K562 (cell line): ENCODE measurements around the gene C2CD2. TPM values are rescaled to one million over a fixed set of nuclear protein-coding genes. Genes with fewer than 3 reads are reported as not detected.
A peak's percentile ranks its signal among the peaks of the same experiment; 100 is the strongest.

Experiments used
- ATAC-seq: fragments of 200-7000 bp; cut with Tn5 transposase; 3 replicates; pipeline ENCODE4 v1.9.1; 2020; ENCODE audit warnings: moderate library complexity
- BruUV-seq: library from RNA; stranded (reverse); fragments of 400-500 nt; replicated peaks from 2 replicates; lab custom pipeline; 2021; lab: Mats Ljungman, UMichigan
- CTCF ChIA-PET: fragments of 300-600 bp; formaldehyde crosslinking; extraction: SDS; loops from one replicate; lab custom pipeline; 2021; ENCODE audit warnings: low intra/inter-chr PET ratio; lab: Yijun Ruan, JAX
- POLR2A ChIA-PET: fragments of 300-600, 350-650 bp; sonication (Branson Sonifier 250); formaldehyde crosslinking; extraction: SDS; loops from one replicate; lab custom pipeline; 2021; ENCODE audit warnings: antibody characterized with exemption, inconsistent platforms; lab: Yijun Ruan, JAX
- DNase-seq, 4 experiments: peaks; one replicate each; pipeline versions ENCODE4 v3.0.0 to v3.0.0-alpha.2; 2011 to 2018; ENCODE audit warnings: low spot score in 3 of 4, mixed read lengths in 3 of 4; ENCODE audit errors: extremely low read depth in 1 of 4
- FAIRE-seq: peaks from 2 replicates; lab custom pipeline; 2011; peaks lifted over from hg19 to GRCh38; lab: Jason Lieb, UNC
- H2AFZ ChIP-seq: 2 replicates; pipeline ENCODE4 v1.6.0; 2011; ENCODE audit warnings: low read depth, low read length, control low read depth, inconsistent platforms
- H3K27ac ChIP-seq: fragments of 200-600 bp; 3 replicates; pipeline ENCODE4 v1.8.0; 2011; ENCODE audit warnings: low read depth, mild to moderate bottlenecking, control low read depth, inconsistent platforms, low read length, moderate library complexity, mixed read lengths; ENCODE audit errors: extremely low read depth
- H3K27me3 ChIP-seq, 2 experiments: fragments of 300-600 bp in 1 of 2; 2 replicates in 1 of 2; 3 replicates in 1 of 2; pipeline versions ENCODE4 v1.6.0 to v1.8.0; 2011; ENCODE audit warnings: inconsistent platforms in 2 of 2, low read length in 2 of 2, mild to moderate bottlenecking in 1 of 2, mixed read lengths in 1 of 2, moderate library complexity in 1 of 2; ENCODE audit not compliant: control insufficient read depth in 2 of 2, insufficient read depth in 2 of 2
- H3K36me3 ChIP-seq: fragments of 300-600 bp; 3 replicates; pipeline ENCODE4 v1.8.0; 2011; ENCODE audit warnings: mild to moderate bottlenecking, low read length, inconsistent platforms; ENCODE audit not compliant: control insufficient read depth, insufficient read depth
- H3K4me1 ChIP-seq, 2 experiments: fragments of 200-600 bp in 1 of 2; replicated peaks in 1 of 2; 2 replicates in 1 of 2; 3 replicates in 1 of 2; pipeline versions ENCODE4 v1.5.1 to v1.8.0; 2011; ENCODE audit warnings: inconsistent platforms in 2 of 2, low read length in 2 of 2, mild to moderate bottlenecking in 1 of 2, mixed read lengths in 1 of 2, moderate library complexity in 1 of 2; ENCODE audit not compliant: control insufficient read depth in 2 of 2, insufficient read depth in 2 of 2
- H3K4me2 ChIP-seq: 2 replicates; pipeline ENCODE4 v1.6.1; 2011; ENCODE audit warnings: low read length, control low read depth, inconsistent platforms, mixed read lengths; ENCODE audit not compliant: insufficient read depth
- H3K4me3 ChIP-seq: fragments of 200-600 bp; sonication (generic), shearing (Covaris generic); 2 replicates; pipeline ENCODE4 v1.5.1; 2016; ENCODE audit warnings: control low read depth, inconsistent platforms
- H3K79me2 ChIP-seq: fragments of 200-600 bp; 3 replicates; pipeline ENCODE4 v1.8.0; 2011; ENCODE audit warnings: low read length, inconsistent platforms; ENCODE audit not compliant: control insufficient read depth, insufficient read depth
- H3K9ac ChIP-seq, 2 experiments: 2 replicates each; pipeline versions ENCODE4 v1.6.0 to v1.6.1; 2011; ENCODE audit warnings: low read depth in 2 of 2, low read length in 2 of 2, control low read depth in 1 of 2, inconsistent platforms in 1 of 2, mild to moderate bottlenecking in 1 of 2, mixed read lengths in 1 of 2; ENCODE audit not compliant: insufficient read depth in 1 of 2
- H3K9me1 ChIP-seq: one replicate; pipeline ENCODE4 v1.6.0; 2011; ENCODE audit warnings: inconsistent platforms, mild to moderate bottlenecking, low read length, moderate library complexity; ENCODE audit not compliant: control insufficient read depth, insufficient read depth
- H3K9me3 ChIP-seq: replicated peaks from 2 replicates; pipeline ENCODE4 v1.5.1; 2011; ENCODE audit warnings: low read depth, low read length, inconsistent platforms; ENCODE audit not compliant: control insufficient read depth, insufficient read depth
- H4K20me1 ChIP-seq: replicated peaks from 2 replicates; pipeline ENCODE4 v1.6.1; 2011; ENCODE audit warnings: low read length, inconsistent platforms, mixed read lengths; ENCODE audit not compliant: control insufficient read depth, insufficient read depth
- ARID3B ChIP-seq: fragments of 250-450 bp; sonication (Bioruptor Pico); IDR thresholded peaks from 2 replicates; pipeline ENCODE4 v1.4.0; 2020; ENCODE audit warnings: borderline replicate concordance
- E2F1 ChIP-seq: sonication (generic); formaldehyde crosslinking; IDR thresholded peaks from 2 replicates; pipeline ENCODE4 v1.8.1; 2023; ENCODE audit warnings: mild to moderate bottlenecking, missing genetic modification reagents, moderate library complexity
- E2F6 ChIP-seq, 2 experiments: IDR thresholded peaks; 2 replicates each; pipeline ENCODE4 v1.6.1; 2011; ENCODE audit warnings: borderline replicate concordance in 1 of 2, control low read depth in 1 of 2, low read depth in 1 of 2, low read length in 1 of 2, mild to moderate bottlenecking in 1 of 2, mixed read lengths in 1 of 2, moderate library complexity in 1 of 2; ENCODE audit not compliant: insufficient read depth in 1 of 2, insufficient read length in 1 of 2, poor library complexity in 1 of 2, severe bottlenecking in 1 of 2; ENCODE audit errors: extremely low read depth in 1 of 2
- ELF2 ChIP-seq: fragments of 250-450 bp; sonication (Bioruptor Pico); IDR thresholded peaks from 2 replicates; pipeline ENCODE4 v1.5.0; 2021; ENCODE audit warnings: mild to moderate bottlenecking
- HMGXB4 ChIP-seq: sonication (generic); formaldehyde crosslinking; IDR thresholded peaks from 2 replicates; pipeline ENCODE4 v1.8.1; 2023; ENCODE audit warnings: mild to moderate bottlenecking, missing genetic modification reagents
- KDM5B ChIP-seq: fragments of 200-600 bp; sonication (generic); IDR thresholded peaks from 2 replicates; pipeline ENCODE4 v1.6.1; 2012; ENCODE audit warnings: low read depth, mild to moderate bottlenecking, moderate library complexity, low read length, control low read depth, inconsistent platforms; ENCODE audit not compliant: insufficient replicate concordance
- KLF10 ChIP-seq: fragments of 250-450 bp; sonication (Bioruptor Pico); IDR thresholded peaks from 2 replicates; pipeline ENCODE4 v1.6.1; 2021; ENCODE audit warnings: matching md5 sums
- MAFF ChIP-seq: IDR thresholded peaks from 2 replicates; pipeline ENCODE4 v1.6.1; 2012; ENCODE audit warnings: low read length, improper control_type of control experiment
- MAFG ChIP-seq: fragments of 450-650 bp; conservative IDR thresholded peaks from 2 replicates; pipeline ENCODE4 v1.6.1; 2016; ENCODE audit warnings: missing genetic modification characterization, missing compliant biosample characterization
- MAFK ChIP-seq: IDR thresholded peaks from 2 replicates; pipeline ENCODE4 v1.6.1; 2011; ENCODE audit warnings: low read length, improper control_type of control experiment
- SP2 ChIP-seq: IDR thresholded peaks from 2 replicates; pipeline ENCODE4 v1.6.1; 2011; ENCODE audit warnings: mild to moderate bottlenecking, low read depth, low read length, moderate library complexity; ENCODE audit not compliant: poor library complexity, severe bottlenecking; ENCODE audit errors: extremely low read depth
- ZNF224 ChIP-seq: sonication (generic); formaldehyde crosslinking; IDR thresholded peaks from 2 replicates; pipeline ENCODE4 v1.8.0; 2022; ENCODE audit warnings: mild to moderate bottlenecking, missing genetic modification reagents
- ZNF316 ChIP-seq: fragments of 450-650 bp; IDR thresholded peaks from 2 replicates; pipeline ENCODE4 v1.6.1; 2016
- ZNF589 ChIP-seq: fragments of 200-800 bp; sonication (Bioruptor generic); IDR thresholded peaks from 2 replicates; pipeline ENCODE4 v1.6.1; 2016; ENCODE audit warnings: low read depth, missing genetic modification characterization, missing compliant biosample characterization
- ZZZ3 ChIP-seq: fragments of 450-650 bp; IDR thresholded peaks from 2 replicates; pipeline ENCODE4 v1.6.1; 2016; ENCODE audit warnings: antibody characterized with exemption, mild to moderate bottlenecking, moderate library complexity
- WGBS: fragments of 100-300 bp; shearing (Covaris generic); methylation state at CpG from one replicate; pipeline ENCODE4 v1.1.6; 2016; ENCODE audit warnings: low coverage, mixed read lengths; ENCODE audit not compliant: insufficient coverage; ENCODE audit errors: missing lambda C conversion rate; 5-methylcytosine and 5-hydroxymethylcytosine counted together
- in situ Hi-C: fragments of 300-500 bp; cut with MboI; formaldehyde crosslinking; loops from 4 replicates; pipeline ENCODE4 v1.15.0; 2018; ENCODE audit warnings: inconsistent platforms, mixed read lengths
- intact Hi-C: fragments of 100-400 bp; cut with micrococcal nuclease; formaldehyde crosslinking; loops from 2 replicates; pipeline ENCODE4 v1.14.2; 2022
- polyA plus RNA-seq, 8 experiments: library from polyadenylated mRNA; depleted of rRNA in 4 of 8; stranded (reverse) in 5 of 8; unstranded in 3 of 8; fragments of >200 nt; fragmentation: Nextera tagmentation in 2 of 8; fragmentation: Illumina TruSeq in 1 of 8; extraction: Ambion mirVana in 2 of 8; extraction: Trizol in 1 of 8; gene quantifications; 2 replicates each; pipeline versions ENCODE4 v1.2.1 to v1.2.3, GENCODE V29; 2011 to 2014; ENCODE audit warnings: inconsistent platforms in 1 of 8, missing spikeins in 1 of 8
- total RNA-seq, 7 experiments: library from RNA; depleted of rRNA in 6 of 7; stranded (reverse); fragments of >200 nt in 6 of 7; fragmentation: Illumina TruSeq in 2 of 7; extraction: Trizol in 2 of 7; gene quantifications; 2 replicates each; pipeline versions ENCODE4 v1.2.1 to v1.2.3, GENCODE V29; 2011 to 2021; ENCODE audit warnings: low replicate concordance in 1 of 7
- TF ChIP-seq, protein P1 (sequence below): sonication (generic); formaldehyde crosslinking; IDR thresholded peaks from 2 replicates; pipeline ENCODE4 v1.8.0; 2022; ENCODE audit warnings: missing genetic modification reagents, mild to moderate bottlenecking, moderate library complexity, borderline replicate concordance

The C2CD2 gene
- total and polyA plus RNA-seq, 9 of the 15 experiments (the other 6 are each of a cell fraction or from before 2014, with no cell fraction given) = 1.3 to 21.6 (median 12.1) TPM

GRCh38 chr21:41987310-41987709, 33.5 kb upstream of the C2CD2 start:
- H3K27ac ChIP-seq = no peak overlapping the region
- no peaks in the 10 kb centered on the region for H3K9me3 ChIP-seq
- DNase-seq (no peak), ATAC-seq (no peak), FAIRE-seq (no peak)
- H3K4me3 ChIP-seq = no peak overlapping the region
- no peak overlapping the region for H2AFZ ChIP-seq
- intact Hi-C loops (no loop called here), in situ Hi-C loops (no loop called here)
- POLR2A ChIA-PET = interaction anchor here (1.5 kb wide), 1 partner anchor 19 kb away, joined by 4 read pairs; no protein-coding TSS in a partner anchor
- no peak overlapping the region for H3K4me2 ChIP-seq
- H3K27me3 ChIP-seq = no peaks in the 10 kb centered on the region
- peaks cover 20% of the 10 kb centered on the region; the same call in 2 of the 3 replicates for H3K36me3 ChIP-seq
- WGBS = 68% methylated on average over 3 of the region's 3 CpGs
- H3K4me1 ChIP-seq = no peaks in the 10 kb centered on the region
- H3K9me1 ChIP-seq = no peaks in the 10 kb centered on the region
- CTCF ChIA-PET = no interaction called here
- H3K79me2 ChIP-seq = no peaks in the 10 kb centered on the region
- no peak overlapping the region for H3K9ac ChIP-seq
- no TSS peak for BruUV-seq
- no peaks in the 10 kb centered on the region for H4K20me1 ChIP-seq
- TF ChIP-seq ARID3B (CRISPR knock-in tag) = no peak
- TF ChIP-seq MAFG = peak; percentile 59
- no peak for TF ChIP-seq KDM5B
- no peak for TF ChIP-seq E2F6 (IDR thresholded peaks at IDR 0.05; ENCODE audit: borderline replicate concordance in 1 of 2, extremely low read depth in 1 of 2, insufficient read depth in 1 of 2, insufficient read length in 1 of 2, low read depth in 1 of 2, low read length in 1 of 2, poor library complexity in 1 of 2, severe bottlenecking in 1 of 2)
- no peak for TF ChIP-seq ZNF224
- peak; percentile 89 for TF ChIP-seq ZNF316
- no peak for TF ChIP-seq SP2
- TF ChIP-seq HMGXB4 (CRISPR knock-in tag) = no peak
- TF ChIP-seq ELF2 (CRISPR knock-in tag) = no peak
- TF ChIP-seq ZNF589 = no peak
- TF ChIP-seq ZZZ3 = no peak
- peak; percentile 75 for TF ChIP-seq MAFK
- no peak for TF ChIP-seq E2F1 (CRISPR knock-in tag)
- TF ChIP-seq, protein P1, sequence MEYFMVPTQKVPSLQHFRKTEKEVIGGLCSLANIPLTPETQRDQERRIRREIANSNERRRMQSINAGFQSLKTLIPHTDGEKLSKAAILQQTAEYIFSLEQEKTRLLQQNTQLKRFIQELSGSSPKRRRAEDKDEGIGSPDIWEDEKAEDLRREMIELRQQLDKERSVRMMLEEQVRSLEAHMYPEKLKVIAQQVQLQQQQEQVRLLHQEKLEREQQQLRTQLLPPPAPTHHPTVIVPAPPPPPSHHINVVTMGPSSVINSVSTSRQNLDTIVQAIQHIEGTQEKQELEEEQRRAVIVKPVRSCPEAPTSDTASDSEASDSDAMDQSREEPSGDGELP = no peak
- no peak for TF ChIP-seq KLF10 (CRISPR knock-in tag)
- TF ChIP-seq MAFF = peak; percentile 70
